HG03457 (cell line): ENCODE measurements around the gene RBM24.

ENCODE experiments used
- ATAC-seq: cut with Tn5 transposase; IDR thresholded peaks from one replicate; pipeline ENCODE4 v1.9.1; 2021; ENCODE audit warnings: moderate number of reproducible peaks; ENCODE audit not compliant: unreplicated experiment

Gene RBM24

DNA sequence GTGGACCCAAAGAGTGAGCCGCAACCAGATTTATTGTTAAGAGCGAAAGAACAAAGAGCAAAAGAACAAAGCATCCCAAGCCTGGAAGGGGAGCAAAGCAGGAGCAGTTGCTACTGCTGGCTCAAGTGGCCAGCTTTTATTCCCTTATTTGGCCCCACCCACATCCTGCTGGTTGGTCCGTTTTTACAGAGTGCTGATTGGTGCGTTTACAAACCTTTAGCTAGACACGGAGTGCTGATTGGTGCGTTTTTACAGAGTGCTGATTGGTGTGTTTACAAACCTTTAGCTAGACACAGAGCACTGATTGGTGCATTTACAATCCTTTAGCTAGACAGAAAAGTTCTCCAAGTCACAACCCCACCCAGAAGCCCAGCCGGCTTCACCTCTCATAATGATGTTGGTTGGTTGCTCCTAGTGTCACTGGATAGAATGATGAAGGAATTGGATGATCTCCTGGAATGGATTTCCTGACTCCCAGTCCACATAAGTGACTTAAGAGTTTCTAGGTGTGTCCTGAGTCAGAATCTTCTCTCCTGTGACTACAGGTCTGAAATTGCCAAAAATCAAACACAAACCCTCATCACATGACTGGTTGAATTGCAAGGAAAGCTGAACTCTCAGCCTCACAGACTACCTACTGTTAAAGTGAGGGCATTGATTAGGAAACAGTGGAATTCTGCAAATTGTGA is 60.1 kb downstream of the RBM24 start:
- ATAC-seq: no peak

DNA sequence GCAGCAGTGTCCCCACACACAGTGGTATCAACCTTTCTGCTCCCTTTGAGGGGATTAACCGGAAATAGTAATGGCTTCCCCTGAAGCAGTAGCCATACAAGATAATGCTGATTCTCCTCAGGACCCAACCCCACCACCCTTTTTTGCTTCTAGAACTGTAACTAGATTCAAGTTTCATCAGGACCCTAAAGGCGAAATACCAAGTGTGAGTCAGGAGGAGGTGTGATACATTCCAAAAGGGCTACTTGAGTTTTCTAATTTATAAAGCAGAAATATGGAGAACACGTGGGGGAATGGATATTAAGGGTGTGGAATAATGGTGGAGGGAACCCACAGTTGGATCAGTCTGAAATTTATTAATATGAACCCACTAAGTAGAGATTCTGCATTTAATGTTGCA is 60.7 kb downstream of the RBM24 start:
- no peak for ATAC-seq

- ATAC-seq: no peak
These were observed 62.1 kb downstream of the RBM24 start for GRCh38 chr6:17343215-17343614.
